ENCODE data around the gene SCFD2. TPM values are rescaled to one million over a fixed set of nuclear protein-coding genes. Genes with fewer than 3 reads are reported as not detected.

SCFD2 gene
- total and polyA plus RNA-seq, 2 of the 8 experiments (the other 6 are each of a cell fraction or from before 2014, with no cell fraction given): 6.2 to 10.2 TPM

DNA sequence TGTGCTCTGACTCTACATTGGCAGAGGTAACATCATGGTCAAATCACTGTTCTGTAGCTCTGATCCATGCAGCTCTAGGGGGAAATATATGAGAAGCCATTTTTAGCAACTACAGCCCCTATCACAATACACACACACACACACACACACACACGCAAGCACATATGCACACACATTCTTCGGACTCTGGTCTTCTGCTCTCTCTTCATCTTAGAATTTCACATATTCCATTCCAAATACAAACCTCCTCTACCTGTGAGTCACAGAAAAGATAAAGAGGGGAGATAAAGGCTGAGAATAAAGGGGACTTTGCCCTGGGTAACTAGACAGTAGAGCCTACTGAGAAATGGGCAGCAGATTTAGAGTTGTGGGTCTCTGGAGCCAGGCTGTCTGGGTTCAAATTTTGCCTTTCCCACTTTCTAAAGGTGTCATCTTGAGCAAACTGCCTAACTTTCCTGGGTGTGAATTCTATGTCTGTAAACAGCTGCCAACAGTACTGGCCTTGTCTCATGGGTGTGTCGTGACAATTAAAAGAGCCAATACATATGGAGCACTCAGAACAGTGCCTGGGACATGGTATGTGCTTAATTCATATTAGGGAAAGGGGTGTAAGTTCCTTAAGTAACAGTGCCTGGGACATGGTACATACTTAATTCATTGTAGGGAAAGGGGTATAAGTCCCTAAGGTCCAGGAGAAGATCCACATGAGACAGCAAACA lies 515.3 kb downstream of the SCFD2 start (continued):
- TF ChIP-seq, protein P1, sequence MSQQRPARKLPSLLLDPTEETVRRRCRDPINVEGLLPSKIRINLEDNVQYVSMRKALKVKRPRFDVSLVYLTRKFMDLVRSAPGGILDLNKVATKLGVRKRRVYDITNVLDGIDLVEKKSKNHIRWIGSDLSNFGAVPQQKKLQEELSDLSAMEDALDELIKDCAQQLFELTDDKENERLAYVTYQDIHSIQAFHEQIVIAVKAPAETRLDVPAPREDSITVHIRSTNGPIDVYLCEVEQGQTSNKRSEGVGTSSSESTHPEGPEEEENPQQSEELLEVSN (IDR thresholded peaks at IDR 0.05): no peak
- TF ChIP-seq TEAD4 (IDR thresholded peaks at IDR 0.05; ENCODE audit: low read depth, low read length): no peak
- TF ChIP-seq KDM1A (IDR thresholded peaks at IDR 0.05; ENCODE audit: borderline replicate concordance, low read length): no peak
- TF ChIP-seq KDM4A (IDR thresholded peaks at IDR 0.05; ENCODE audit: low read depth, low read length, severe bottlenecking): no peak
- TF ChIP-seq TAF1 (IDR thresholded peaks at IDR 0.05; ENCODE audit: low read depth, low read length): no peak
- TF ChIP-seq SP1 (IDR thresholded peaks at IDR 0.05; ENCODE audit: low read depth, low read length): no peak

Data from H1 (cell line).